Measurements from ENCODE around the gene KDM2A. TPM values are rescaled to one million over a fixed set of nuclear protein-coding genes. Genes with fewer than 3 reads are reported as not detected.

The KDM2A gene
- total and polyA plus RNA-seq, 2 of the 13 experiments (the other 11 are each of a cell fraction or from before 2014, with no cell fraction given): 31.3 to 31.4 TPM

GRCh38 chr11:67288452-67289225 lies 169.6 kb downstream of the KDM2A start (continued):
- TF ChIP-seq ZNF512 (CRISPR knock-in tag; IDR thresholded peaks at IDR 0.05): 0 out of 2 replicates have a peak, but pooled peaks have one; percentile 54
- no peak for TF ChIP-seq CBX1 (IDR thresholded peaks at IDR 0.05; ENCODE audit: low read depth)
- TF ChIP-seq ZNF263 (CRISPR knock-in tag; IDR thresholded peaks at IDR 0.05): 0 out of 2 replicates have a peak, but pooled peaks have one; percentile 41
- peak; percentile 72; the same call in 1 of the 2 replicates for TF ChIP-seq HOXD1 (CRISPR knock-in tag; IDR thresholded peaks at IDR 0.05)
- TF ChIP-seq MED13 (CRISPR knock-in tag; IDR thresholded peaks at IDR 0.05): peak; percentile 76; the same call in 1 of the 2 replicates
- no peak for TF ChIP-seq ZNF20 (CRISPR knock-in tag; IDR thresholded peaks at IDR 0.05)
- no peak for TF ChIP-seq PCBP2 (optimal IDR thresholded peaks at IDR 0.05; ENCODE audit: low read depth, low read length, poor library complexity, severe bottlenecking)
- no peak for TF ChIP-seq NAIF1 (CRISPR knock-in tag; IDR thresholded peaks at IDR 0.05; ENCODE audit: borderline replicate concordance)
- TF ChIP-seq, protein P1, sequence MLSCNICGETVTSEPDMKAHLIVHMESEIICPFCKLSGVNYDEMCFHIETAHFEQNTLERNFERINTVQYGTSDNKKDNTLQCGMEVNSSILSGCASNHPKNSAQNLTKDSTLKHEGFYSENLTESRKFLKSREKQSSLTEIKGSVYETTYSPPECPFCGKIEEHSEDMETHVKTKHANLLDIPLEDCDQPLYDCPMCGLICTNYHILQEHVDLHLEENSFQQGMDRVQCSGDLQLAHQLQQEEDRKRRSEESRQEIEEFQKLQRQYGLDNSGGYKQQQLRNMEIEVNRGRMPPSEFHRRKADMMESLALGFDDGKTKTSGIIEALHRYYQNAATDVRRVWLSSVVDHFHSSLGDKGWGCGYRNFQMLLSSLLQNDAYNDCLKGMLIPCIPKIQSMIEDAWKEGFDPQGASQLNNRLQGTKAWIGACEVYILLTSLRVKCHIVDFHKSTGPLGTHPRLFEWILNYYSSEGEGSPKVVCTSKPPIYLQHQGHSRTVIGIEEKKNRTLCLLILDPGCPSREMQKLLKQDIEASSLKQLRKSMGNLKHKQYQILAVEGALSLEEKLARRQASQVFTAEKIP (CRISPR knock-in tag; IDR thresholded peaks at IDR 0.05; ENCODE audit: borderline replicate concordance): no peak
- TF ChIP-seq, protein P2, sequence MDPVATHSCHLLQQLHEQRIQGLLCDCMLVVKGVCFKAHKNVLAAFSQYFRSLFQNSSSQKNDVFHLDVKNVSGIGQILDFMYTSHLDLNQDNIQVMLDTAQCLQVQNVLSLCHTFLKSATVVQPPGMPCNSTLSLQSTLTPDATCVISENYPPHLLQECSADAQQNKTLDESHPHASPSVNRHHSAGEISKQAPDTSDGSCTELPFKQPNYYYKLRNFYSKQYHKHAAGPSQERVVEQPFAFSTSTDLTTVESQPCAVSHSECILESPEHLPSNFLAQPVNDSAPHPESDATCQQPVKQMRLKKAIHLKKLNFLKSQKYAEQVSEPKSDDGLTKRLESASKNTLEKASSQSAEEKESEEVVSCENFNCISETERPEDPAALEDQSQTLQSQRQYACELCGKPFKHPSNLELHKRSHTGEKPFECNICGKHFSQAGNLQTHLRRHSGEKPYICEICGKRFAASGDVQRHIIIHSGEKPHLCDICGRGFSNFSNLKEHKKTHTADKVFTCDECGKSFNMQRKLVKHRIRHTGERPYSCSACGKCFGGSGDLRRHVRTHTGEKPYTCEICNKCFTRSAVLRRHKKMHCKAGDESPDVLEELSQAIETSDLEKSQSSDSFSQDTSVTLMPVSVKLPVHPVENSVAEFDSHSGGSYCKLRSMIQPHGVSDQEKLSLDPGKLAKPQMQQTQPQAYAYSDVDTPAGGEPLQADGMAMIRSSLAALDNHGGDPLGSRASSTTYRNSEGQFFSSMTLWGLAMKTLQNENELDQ (CRISPR knock-in tag; IDR thresholded peaks at IDR 0.05; ENCODE audit: borderline replicate concordance): 0 out of 2 replicates have a peak, but pooled peaks have one; percentile 43
- TF ChIP-seq LCORL (IDR thresholded peaks at IDR 0.05): no peak
- TF ChIP-seq LCORL (CRISPR knock-in tag; IDR thresholded peaks at IDR 0.05): peak; percentile 69
- no peak for TF ChIP-seq NPAS2 (CRISPR knock-in tag; IDR thresholded peaks at IDR 0.05; ENCODE audit: borderline replicate concordance)
- peak; percentile 78 for TF ChIP-seq ZNF225 (CRISPR knock-in tag; IDR thresholded peaks at IDR 0.05)
- peak; percentile 27; the same call in 1 of the 2 replicates for TF ChIP-seq ZNF431 (CRISPR knock-in tag; IDR thresholded peaks at IDR 0.05; ENCODE audit: borderline replicate concordance, low read depth)
- TF ChIP-seq ZNF317 (CRISPR knock-in tag; IDR thresholded peaks at IDR 0.05): no peak; the same call in 1 of the 2 replicates
- TF ChIP-seq, protein P3, sequence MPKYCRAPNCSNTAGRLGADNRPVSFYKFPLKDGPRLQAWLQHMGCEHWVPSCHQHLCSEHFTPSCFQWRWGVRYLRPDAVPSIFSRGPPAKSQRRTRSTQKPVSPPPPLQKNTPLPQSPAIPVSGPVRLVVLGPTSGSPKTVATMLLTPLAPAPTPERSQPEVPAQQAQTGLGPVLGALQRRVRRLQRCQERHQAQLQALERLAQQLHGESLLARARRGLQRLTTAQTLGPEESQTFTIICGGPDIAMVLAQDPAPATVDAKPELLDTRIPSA (CRISPR knock-in tag; IDR thresholded peaks at IDR 0.05; ENCODE audit: borderline replicate concordance): 0 out of 2 replicates have a peak, but pooled peaks have one; percentile 39
- no peak for TF ChIP-seq ZNF644 (CRISPR knock-in tag; IDR thresholded peaks at IDR 0.05; ENCODE audit: low read depth)
- TF ChIP-seq FOSL1 (CRISPR knock-in tag; IDR thresholded peaks at IDR 0.05; ENCODE audit: borderline replicate concordance): 0 out of 2 replicates have a peak, but pooled peaks have one; percentile 39
- TF ChIP-seq IKZF5 (CRISPR knock-in tag; IDR thresholded peaks at IDR 0.05): peak; percentile 80
